ENCODE measurements around the gene VGLL4.

VGLL4 gene

DNA sequence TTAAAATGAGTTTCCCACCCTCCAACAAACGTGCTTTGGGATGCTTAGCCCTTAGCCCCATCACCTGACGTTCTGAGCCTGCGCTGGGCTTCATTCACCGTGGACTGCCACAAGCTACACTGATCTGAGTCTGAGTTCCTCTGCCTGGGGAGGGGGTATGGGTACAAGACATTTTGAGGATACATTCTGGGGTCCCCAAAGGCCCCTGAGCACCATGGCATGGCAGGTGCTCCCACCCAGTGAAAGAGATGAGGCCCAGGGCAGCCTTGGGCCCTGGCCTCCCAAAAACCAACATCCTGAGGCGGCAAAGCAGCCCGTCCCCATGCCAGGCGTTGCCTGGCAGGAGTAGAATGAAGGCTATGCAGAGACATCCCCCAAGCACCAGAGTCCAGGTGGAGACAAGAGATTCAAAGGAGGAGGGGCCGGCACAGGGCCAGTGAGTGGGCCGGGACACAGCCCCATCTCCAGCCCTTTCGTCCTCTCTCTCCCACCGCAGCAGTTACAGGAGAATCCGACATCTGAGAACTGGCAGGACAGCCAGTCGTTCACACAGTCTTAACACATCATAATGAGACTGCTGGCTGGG lies 74.5 kb downstream of the VGLL4 start:
- TF ChIP-seq, protein P1, sequence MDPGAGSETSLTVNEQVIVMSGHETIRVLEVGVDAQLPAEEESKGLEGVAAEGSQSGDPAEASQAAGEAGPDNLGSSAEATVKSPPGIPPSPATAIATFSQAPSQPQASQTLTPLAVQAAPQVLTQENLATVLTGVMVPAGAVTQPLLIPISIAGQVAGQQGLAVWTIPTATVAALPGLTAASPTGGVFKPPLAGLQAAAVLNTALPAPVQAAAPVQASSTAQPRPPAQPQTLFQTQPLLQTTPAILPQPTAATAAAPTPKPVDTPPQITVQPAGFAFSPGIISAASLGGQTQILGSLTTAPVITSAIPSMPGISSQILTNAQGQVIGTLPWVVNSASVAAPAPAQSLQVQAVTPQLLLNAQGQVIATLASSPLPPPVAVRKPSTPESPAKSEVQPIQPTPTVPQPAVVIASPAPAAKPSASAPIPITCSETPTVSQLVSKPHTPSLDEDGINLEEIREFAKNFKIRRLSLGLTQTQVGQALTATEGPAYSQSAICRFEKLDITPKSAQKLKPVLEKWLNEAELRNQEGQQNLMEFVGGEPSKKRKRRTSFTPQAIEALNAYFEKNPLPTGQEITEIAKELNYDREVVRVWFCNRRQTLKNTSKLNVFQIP (CRISPR knock-in tag; IDR thresholded peaks at IDR 0.05; ENCODE audit: borderline replicate concordance, low read depth) = no peak
- TF ChIP-seq CREB5 (CRISPR knock-in tag; IDR thresholded peaks at IDR 0.05; ENCODE audit: low read depth) = no peak
- peak; percentile 14 for ATAC-seq

- TF ChIP-seq SNAI2 (CRISPR knock-in tag; IDR thresholded peaks at IDR 0.05) = no peak
- 0 out of 2 replicates have a peak, but pooled peaks have one; percentile 12 for TF ChIP-seq PATZ1 (CRISPR knock-in tag; IDR thresholded peaks at IDR 0.05; ENCODE audit: borderline replicate concordance)
- TF ChIP-seq ZC3H10 (CRISPR knock-in tag; IDR thresholded peaks at IDR 0.05) = no peak
- no peak for TF ChIP-seq RARB (CRISPR knock-in tag; IDR thresholded peaks at IDR 0.05)
- TF ChIP-seq GLIS3 (CRISPR knock-in tag; IDR thresholded peaks at IDR 0.05) = no peak
- no peak for TF ChIP-seq ZNF70 (CRISPR knock-in tag; IDR thresholded peaks at IDR 0.05)
- TF ChIP-seq PPARA (CRISPR knock-in tag; IDR thresholded peaks at IDR 0.05; ENCODE audit: borderline replicate concordance) = no peak
- TF ChIP-seq, protein P1 (CRISPR knock-in tag; IDR thresholded peaks at IDR 0.05; ENCODE audit: borderline replicate concordance, low read depth) = no peak
- 0 out of 2 replicates have a peak, but pooled peaks have one; percentile 52 for TF ChIP-seq CSDC2 (CRISPR knock-in tag; IDR thresholded peaks at IDR 0.05)
- TF ChIP-seq, protein P2, sequence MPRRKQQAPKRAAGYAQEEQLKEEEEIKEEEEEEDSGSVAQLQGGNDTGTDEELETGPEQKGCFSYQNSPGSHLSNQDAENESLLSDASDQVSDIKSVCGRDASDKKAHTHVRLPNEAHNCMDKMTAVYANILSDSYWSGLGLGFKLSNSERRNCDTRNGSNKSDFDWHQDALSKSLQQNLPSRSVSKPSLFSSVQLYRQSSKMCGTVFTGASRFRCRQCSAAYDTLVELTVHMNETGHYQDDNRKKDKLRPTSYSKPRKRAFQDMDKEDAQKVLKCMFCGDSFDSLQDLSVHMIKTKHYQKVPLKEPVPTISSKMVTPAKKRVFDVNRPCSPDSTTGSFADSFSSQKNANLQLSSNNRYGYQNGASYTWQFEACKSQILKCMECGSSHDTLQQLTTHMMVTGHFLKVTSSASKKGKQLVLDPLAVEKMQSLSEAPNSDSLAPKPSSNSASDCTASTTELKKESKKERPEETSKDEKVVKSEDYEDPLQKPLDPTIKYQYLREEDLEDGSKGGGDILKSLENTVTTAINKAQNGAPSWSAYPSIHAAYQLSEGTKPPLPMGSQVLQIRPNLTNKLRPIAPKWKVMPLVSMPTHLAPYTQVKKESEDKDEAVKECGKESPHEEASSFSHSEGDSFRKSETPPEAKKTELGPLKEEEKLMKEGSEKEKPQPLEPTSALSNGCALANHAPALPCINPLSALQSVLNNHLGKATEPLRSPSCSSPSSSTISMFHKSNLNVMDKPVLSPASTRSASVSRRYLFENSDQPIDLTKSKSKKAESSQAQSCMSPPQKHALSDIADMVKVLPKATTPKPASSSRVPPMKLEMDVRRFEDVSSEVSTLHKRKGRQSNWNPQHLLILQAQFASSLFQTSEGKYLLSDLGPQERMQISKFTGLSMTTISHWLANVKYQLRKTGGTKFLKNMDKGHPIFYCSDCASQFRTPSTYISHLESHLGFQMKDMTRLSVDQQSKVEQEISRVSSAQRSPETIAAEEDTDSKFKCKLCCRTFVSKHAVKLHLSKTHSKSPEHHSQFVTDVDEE (CRISPR knock-in tag; IDR thresholded peaks at IDR 0.05) = no peak
- TF ChIP-seq ARNTL (CRISPR knock-in tag; IDR thresholded peaks at IDR 0.05; ENCODE audit: borderline replicate concordance, low read depth) = no peak
- no peak for TF ChIP-seq ZFP3 (CRISPR knock-in tag; IDR thresholded peaks at IDR 0.05)
- ATAC-seq = peak; percentile 88
Observed at GRCh38 chr3:11568503-11569155, 75.1 kb downstream of the VGLL4 start.

DNA sequence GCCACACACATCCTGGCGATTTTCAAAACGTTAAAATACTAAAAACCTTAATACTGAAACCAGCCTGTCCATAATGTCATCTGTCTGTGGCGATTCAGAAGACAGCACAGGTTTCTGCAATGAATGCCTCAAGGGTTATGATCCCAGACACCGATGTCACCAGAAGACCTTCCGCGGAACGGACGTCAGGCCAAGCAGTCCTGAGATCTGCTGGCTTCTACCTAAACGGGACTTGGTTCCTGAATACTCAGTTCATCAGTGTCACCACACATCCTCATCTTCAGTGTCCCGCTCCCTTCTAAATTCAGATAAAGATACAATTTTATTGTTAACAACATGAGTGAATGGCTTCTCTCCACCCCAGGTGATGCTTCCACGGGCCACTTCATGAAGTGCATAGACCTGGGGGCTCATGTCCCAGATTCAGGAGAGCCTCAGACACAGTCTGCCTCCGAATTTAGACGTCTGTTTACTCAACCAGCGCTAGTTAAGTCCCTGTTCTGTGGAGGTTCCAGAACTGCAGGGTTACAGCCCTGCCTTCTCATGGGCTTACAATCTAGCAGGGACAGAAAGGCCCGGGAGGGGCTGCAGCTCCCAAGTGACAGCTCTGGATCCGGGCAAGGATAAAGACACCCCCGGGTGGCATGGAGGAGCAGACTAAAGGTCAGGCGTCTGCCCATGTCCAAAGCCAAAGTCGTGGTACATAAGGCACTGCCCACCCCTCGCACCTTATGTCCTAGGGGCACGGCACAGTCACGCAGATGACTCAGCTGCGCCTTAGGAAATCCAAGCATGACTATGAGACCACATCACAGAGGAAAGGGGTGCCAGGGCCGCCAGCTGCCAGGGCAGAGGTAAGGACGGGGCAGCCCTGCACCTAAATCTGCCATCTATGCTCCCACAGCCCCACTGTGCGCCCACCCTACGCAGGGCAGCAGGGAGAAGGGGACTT lies 75.9 kb downstream of the VGLL4 start:
- TF ChIP-seq ZFP3 (CRISPR knock-in tag; IDR thresholded peaks at IDR 0.05) (no peak), ISL1 (CRISPR knock-in tag; IDR thresholded peaks at IDR 0.05) (no peak), OSR1 (CRISPR knock-in tag; IDR thresholded peaks at IDR 0.05) (no peak), ESRRG (CRISPR knock-in tag; IDR thresholded peaks at IDR 0.05) (no peak), ZFP30 (CRISPR knock-in tag; IDR thresholded peaks at IDR 0.05) (no peak), CREB5 (CRISPR knock-in tag; IDR thresholded peaks at IDR 0.05; ENCODE audit: low read depth) (no peak), TOX (CRISPR knock-in tag; IDR thresholded peaks at IDR 0.05; ENCODE audit: borderline replicate concordance) (no peak)
- TF ChIP-seq, protein P2 (CRISPR knock-in tag; IDR thresholded peaks at IDR 0.05) = no peak
- peak; percentile 61 for ATAC-seq

All from SK-N-SH treated with all-trans-retinoic acid at 6 μM for 48 hours (cell line).